Activated T-helper 1 cell treated with Interleukin-2 at 50 U/mL for 16 hours (primary cell): ENCODE data around the gene HPCAL1.
"Not testable (repeated sequence)": the region's sequence is repeated elsewhere in the genome, so short reads cannot be mapped to it uniquely, and the experiment has no call there.

Experiments used
- DNase-seq: peaks from one replicate; pipeline ENCODE4 v3.0.0-alpha.2; 2020; ENCODE audit warnings: low read depth

The HPCAL1 gene

GRCh38 chr2:10285191-10285555, 17.5 kb upstream of the HPCAL1 start:
- DNase-seq = no peak

DNA sequence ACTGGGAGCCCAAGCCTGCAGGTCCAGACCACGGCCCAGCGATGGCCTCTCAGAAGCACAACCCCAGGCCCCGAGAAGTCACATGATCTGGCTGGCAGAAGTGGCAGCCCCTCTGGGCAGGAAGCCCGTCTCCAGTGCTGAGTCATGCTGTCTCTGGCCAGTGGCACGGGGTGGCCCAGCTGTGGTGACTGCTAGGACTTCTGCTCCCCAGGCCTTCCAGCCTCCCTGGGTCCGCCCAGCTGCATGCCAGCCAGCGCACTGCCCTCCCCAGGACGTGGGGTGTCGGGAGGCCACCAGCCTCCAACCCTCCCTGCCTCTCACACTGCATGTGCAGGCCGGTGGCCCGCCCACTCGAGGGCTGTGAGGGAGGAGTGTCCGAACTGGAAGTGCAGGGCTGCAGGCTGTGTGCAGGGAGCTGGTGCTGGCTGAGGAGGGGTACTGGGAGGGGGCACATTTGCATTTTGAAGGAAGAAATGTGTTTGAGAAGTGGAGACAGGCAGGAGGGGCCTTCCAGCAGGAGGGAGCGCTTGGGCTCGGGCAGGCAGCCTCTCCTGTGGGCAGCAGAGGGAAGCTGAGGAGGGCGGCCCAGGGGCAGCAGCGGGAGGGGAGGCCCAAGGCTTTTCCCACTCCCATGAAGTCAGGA, 17.0 kb upstream of the HPCAL1 start:
- DNase-seq = no peak

DNA sequence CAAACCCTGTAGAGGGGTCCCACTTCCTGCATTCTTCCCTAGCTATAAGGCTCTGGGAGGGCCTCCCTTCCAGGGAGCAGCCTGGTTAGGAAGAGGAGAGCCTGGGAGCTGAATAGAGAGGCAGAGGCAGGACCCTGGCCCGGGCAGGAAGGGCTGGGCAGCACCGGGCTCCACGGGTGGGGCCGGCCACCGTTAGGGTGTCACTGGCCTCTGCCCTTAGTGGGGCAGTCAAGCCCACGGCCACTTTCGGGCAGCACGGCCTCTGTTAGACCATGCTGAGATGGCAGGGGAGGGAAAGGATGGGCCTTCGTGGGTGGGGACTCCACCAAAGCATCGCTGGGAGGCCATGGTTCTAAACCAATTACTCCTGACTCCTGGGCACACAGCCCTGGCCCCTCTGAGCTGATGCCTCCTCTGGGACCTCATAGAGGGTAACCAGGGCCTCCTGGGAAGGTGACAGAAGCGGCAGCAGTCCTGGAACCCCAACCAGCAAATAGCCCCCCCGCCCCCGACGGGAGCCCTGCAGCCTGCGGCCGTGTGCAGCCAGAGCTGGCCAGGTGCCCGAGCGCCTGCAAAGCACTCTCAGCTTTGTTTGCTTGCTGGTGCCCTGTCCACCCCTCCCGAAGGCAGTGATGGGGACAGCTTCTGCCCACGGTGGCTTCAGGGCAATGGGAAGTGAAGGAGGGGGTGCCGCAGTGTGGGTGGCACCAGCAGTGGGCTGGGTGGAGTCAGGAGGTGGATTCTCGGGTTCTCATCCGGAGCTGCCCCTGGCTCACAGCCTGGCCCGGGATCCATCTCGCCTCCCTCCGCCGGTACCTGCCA, 16.3 kb upstream of the HPCAL1 start:
- no peak for DNase-seq

- no peak for DNase-seq
Measured at GRCh38 chr2:10287761-10288160, 14.9 kb upstream of the HPCAL1 start.

GRCh38 chr2:10288606-10289005, 14.1 kb upstream of the HPCAL1 start:
- no peak for DNase-seq

DNA sequence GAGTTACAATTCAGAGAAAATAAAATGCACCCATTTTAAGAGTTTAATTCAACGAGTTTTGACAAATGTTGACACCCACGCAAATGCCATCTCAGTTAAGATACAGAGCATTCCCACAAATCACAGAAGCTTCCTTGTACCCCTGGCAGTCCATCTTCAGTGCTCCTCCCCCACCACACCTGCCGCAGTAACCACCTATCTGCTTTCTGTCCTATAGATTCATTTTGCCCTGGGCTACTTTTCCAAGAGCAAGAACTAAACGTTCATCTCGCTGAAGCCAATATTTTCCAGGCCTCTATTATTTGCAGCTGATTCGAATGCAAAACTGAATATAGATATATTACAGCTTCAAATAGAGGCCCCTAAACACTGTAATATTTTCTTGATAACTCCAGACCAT, 13.4 kb upstream of the HPCAL1 start:
- no peak for DNase-seq

- DNase-seq = no peak
Measured at GRCh38 chr2:10289891-10290290, 12.8 kb upstream of the HPCAL1 start.

GRCh38 chr2:10291376-10291775, 11.3 kb upstream of the HPCAL1 start:
- not testable (repeated sequence) for DNase-seq

- no peak for DNase-seq
Measured at GRCh38 chr2:10292033-10292432, 10.7 kb upstream of the HPCAL1 start.

DNA sequence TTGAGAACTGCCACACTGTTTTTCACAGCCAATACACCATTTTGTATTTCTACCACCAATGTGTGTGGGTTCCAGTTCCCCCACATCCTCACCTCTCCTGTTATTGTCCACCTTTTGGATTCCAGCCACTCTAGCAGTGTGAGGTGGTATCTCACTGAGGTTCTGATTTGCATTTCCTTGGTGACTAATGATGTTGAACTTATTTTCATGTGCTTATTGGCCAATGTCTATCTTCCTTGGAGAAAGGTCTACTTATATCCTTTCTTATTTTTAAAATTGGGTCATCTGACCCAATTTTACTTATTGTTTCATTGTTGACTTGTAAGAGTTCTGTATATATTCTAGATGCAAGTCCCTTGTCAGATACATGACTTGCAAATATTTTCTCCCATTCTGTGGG, 9.1 kb upstream of the HPCAL1 start:
- no peak for DNase-seq

- no peak for DNase-seq
Measured at GRCh38 chr2:10294077-10294476, 8.6 kb upstream of the HPCAL1 start.

GRCh38 chr2:10295649-10296048, 7.1 kb upstream of the HPCAL1 start:
- DNase-seq = not testable (repeated sequence)

DNA sequence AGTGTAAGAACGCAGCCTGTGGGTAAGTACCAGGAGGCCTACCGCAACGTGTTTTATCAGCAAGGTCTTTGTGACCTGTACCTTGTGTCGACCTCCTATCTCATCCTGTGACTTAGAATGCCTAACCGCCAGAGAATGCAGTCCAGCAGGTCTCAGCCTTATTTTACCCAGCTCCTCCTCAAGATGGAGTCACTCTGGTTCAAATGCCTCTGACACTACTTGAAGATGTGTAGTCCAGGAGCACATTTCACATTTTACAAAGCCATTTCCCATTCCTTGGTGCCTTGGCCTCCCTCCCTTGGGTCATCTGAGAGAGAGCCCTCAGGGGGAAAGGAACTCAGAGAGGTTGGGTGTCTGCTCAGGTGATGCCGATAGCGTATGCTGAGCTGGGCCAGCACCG, 6.6 kb upstream of the HPCAL1 start:
- DNase-seq = no peak

DNA sequence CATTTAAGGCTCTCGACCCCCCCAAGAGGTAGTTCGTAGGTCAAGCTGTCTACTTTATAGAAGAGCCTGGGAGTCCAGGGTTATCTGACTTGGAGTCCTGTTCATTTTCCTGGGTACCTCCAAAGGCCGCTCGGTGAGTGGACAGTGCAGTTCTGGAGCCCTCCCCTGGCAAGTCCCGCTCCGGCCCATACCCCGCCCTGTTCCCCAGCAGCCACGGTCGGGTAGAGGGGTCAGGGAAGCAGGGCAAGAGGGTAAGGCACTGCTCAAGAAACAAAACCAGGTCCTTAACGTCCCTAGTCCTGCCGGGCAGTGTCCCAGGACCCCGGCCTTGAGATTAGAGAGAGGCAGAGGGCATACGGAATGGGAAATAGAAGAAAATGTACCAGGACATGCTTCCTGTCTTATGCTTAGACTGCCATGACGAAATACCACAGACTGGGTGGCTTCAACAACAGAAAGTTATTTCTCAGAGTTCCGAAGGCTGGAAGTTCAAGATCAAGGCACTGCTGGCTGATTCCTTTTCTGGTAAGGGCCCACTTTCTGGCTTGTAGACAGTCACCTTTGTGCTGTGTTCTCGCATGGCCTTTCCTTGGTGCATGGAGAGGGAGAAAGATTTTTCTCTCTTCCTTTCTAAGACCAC, 5.4 kb upstream of the HPCAL1 start:
- no peak for DNase-seq

DNA sequence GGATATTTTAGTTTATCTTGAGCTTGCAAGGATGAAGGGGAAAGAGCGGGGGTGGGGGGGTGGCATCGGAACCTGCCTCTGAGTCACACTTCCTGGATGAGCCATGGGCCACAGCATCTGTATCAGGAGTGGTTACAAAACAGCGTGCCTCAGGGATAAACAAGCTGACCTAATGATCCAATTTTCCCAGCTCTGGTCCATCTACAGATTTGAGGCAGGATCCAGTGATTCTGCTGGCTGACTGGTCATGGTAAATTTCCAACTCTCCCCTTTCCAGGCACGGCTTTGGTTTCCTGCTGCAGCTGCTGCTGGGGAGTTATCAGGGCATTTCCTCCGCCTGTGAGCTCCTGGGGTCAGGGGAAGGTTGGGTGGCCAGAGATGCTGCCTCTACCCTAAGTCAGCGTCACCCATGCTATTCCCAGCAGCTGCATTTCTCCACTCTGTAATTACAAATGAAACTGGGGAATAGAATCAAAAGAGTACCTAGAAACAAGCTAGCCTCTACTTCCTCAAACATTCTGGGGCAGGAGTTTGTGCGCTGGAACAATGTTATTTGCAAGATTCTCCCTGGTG, 4.7 kb upstream of the HPCAL1 start:
- no peak for DNase-seq

DNA sequence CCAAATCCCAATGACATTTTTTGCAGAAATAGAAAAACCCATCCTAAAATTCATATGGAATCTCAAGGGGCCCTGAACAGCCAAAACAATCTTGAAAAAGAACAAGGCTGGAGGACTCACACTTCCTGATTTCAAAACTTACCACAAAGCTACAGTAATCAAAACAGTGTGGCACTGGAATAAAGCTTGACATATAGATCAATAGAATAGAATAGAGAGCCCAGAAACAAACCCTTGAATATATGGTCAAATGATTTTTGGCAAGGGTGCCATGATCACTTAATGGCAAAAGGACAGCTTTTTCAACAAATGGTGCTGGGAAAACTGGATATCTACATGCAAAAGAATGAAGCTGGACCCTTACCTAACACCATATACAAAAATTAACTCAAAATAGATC, 3.9 kb upstream of the HPCAL1 start:
- not testable (repeated sequence) for DNase-seq

DNA sequence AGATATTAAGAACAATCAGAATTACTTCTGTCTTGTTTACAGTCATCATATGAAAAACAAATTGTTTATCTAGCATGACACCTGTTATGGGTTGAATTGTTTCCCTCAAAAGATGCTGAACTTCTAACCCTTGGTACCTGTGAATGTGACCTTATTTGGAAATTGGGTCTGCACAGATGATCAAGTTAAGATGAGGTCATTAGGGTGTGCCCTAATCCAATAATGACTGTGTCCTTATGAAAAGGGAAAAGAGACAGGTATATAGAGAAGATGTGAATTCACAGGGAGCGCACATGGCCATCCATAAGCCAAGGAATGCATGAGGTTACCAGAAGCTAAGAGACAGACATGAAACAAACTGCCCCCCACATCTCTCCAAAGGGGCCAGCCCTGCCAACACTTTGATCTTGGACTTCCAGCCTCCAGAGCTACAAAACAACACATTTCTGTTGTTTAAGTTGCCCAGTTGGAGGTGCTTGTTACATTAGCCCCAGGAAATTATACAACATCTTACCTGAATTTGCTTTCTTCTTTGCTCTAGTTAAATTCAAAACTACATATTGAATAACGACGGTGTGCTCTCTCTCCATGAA, 2.3 kb upstream of the HPCAL1 start:
- no peak for DNase-seq

DNA sequence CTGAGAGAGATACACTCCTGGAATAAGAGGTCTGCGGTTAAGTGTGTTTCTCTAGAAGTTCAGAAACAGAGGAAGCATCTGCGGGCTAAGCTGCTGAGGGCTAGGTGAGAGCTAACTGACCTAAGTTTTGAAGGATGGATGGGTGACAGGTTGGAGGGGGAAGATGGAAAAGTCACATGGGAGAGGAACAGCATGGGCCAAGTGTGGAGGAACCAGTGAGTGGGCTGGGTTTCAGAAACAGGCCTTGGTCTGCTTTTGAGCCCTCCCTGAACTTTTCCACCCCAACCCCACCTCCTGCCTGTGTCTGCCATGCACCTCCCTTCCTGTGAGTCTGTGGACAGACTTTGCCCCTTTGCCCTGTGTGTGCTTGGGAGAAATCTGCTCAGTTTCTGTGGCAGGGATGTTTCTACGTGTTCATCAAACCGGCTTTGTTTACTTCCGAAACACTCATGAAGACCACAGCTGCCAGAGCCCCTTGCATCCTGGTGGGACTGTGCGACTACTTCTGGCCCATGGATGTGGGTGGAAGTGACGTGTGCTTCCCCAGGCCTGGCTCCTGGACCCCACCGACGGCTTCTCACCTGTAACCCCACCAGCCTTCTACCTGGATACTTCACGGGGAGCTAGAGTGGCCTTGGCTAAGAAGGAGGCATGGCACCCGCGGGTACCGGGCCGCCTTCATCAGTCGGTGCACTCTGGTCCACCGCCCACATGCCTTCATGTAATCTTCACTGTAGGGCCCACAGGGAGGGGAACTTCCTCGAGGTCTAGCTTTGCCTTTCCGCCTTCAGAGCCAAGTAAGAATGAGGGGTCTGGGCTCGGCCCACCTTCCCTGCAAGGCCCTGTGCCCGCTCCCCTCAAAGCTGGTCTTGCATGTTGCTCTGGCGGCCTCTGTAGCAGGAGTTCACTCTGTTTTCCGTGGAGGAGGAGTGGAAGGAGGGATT, 1.4 kb upstream of the HPCAL1 start:
- DNase-seq = no peak

- no peak for DNase-seq
Measured at GRCh38 chr2:10301941-10302478, 694 bp upstream of the HPCAL1 start.

DNA sequence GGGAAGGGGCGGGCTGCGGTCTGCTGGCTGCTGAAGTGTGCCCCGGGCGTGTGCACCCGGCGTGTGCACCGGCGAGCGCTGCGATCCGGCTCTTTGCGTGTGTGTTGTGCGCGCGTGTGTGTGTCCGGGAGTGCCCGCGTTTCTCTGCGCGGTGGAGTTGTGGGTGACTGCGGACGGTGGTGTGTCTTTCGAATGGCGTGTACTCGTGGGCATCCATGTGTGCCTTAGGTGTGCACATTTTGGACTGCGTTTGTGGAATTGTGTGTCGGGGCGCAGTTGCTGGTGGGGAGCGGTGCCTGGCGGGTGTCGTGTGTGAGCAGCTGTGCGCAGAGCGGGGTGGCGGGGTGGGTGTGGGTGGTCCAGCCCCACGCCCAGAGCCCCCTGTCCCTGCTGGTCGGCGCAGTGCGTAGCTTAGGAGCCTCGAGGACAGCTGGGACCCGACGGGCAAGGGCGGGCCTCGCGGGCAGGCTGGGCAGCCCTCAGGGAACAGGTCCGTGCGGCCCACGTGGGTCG, 533 bp downstream of the HPCAL1 start:
- DNase-seq = no peak
